GM18499 (cell line): ENCODE results near the gene ZRANB1.

Experiments used
- ATAC-seq: cut with Tn5 transposase; IDR thresholded peaks from one replicate; pipeline ENCODE4 v1.9.1; 2021; ENCODE audit warnings: moderate number of reproducible peaks; ENCODE audit not compliant: insufficient read depth, unreplicated experiment

The ZRANB1 gene

GRCh38 chr10:124992462-124993344 is 50.8 kb downstream of the ZRANB1 start:
- no peak for ATAC-seq

DNA sequence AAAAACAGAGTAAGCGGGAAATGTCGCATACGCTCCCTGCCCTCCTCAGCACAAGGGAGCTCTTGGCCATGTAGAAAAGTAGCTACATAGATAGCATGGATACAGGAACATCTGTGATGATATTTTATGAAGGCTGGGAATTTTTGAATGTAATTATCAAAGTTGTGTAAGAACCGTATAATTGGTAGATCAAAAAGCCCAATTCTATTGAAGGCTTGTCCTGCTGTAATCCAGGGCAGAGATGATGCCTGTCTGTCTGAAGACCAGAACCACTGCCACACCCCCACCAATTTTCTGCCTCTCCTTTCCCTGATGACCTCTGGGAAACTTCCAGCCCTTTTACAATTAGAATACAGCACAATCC is 51.4 kb downstream of the ZRANB1 start:
- ATAC-seq = no peak

DNA sequence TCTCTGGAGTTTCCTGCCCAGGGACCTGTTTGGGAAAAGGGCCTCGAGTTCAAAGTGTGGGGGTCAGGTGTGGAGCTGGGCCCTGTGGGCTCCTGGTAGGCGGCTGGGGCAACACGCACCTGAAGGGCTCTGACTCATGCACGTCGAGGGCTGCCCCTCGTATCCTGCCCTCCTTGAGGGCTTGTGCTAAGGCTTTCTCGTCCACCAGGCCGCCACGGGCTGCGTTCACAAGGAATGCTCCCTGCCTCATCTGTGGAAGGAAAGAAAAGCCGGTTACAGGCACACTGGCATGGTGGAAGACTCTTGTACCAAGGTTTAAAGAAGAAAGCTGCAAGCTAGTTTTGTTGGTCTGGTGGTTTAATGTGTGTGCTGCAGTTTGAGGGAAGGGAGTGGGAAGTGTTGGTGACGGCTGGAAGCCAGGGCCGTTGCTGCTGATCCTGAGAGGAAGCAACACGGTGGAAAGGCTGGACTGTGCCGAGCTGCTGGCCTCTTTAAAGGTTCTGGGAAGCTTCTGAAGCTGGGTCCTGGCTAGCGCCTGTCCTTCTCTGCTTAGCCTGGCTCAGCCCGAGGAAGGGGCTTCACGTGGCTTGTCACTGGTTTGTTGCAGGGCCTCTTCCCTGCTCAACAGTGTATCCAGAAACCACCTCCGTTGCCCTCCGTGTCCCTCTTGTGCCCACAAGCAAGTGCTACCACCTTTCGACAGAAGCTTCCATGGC is 52.0 kb downstream of the ZRANB1 start:
- no peak for ATAC-seq

GRCh38 chr10:124994573-124995473 is 52.9 kb downstream of the ZRANB1 start:
- no peak for ATAC-seq

GRCh38 chr10:124995605-124996004 is 53.7 kb downstream of the ZRANB1 start:
- no peak for ATAC-seq

DNA sequence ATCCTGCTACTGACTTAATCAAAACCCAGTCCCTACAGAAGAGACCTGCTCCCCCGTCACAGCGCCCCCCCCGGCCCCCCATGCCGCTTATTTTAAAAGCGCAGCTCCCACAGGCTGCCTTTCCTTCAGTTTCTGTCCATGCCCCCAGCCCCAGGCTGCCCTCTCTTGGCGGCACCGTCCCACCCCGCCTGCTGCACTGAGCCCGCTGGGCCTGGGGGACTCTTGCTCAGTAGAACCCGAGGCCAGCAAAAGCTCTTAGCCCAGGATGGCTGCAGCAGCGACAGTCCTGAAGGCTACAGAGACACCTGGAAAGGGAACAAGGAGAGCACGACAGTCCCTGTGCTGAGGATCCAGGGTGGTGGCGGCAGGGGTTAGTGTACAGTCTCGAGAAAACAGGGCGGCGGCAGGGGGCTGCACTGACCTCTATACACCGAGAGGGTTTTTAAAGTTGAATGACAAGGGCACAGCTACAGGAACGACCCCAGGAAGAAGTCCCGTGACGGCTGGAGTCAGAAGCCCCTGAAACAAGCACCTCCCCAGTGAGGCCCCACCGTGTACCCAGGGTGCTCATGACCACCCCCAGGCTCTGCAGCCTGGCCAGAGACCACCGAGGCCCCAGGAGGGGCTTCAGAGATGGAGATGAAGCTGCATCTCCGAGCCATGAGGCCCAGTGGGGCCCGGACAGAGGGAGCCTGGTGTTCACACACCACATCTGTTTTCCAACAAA is 54.4 kb downstream of the ZRANB1 start:
- no peak for ATAC-seq

DNA sequence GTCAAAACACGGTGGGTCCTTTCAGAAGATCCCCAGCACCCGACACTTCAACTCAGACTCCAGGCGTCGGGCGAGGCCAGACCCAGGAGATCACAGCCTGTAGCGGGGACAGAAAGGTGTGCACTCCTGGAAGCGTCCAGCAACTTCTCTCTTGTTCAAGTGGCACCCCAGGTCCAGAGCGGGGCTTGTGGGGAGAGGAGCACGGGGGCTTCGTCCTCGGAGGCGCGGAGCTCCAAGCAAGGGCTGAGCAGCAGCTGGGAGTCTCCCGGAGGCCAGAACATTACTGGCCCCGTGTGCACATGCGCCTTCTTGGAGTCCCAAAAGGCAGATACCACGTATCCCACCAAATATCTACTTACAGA is 54.9 kb downstream of the ZRANB1 start:
- no peak for ATAC-seq

DNA sequence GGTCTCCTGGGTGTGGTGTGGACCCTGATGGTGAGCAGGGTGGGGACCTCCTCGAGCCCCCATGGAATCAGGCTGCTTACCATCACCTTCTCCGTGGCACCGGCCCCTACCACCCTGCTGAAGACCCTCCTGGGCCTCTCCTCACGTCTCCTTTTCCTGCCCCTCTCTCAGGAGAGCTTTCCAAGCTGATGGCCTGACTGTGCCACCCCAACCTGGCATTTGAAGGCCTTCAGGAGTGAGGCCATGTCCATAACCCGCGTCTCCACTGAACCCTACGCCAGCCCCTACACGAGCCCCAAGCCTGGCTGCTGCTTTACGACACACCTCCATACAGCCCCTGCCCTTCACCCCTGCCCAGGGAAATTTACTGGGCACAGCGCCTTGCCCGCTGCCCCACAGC is 55.4 kb downstream of the ZRANB1 start:
- no peak for ATAC-seq

DNA sequence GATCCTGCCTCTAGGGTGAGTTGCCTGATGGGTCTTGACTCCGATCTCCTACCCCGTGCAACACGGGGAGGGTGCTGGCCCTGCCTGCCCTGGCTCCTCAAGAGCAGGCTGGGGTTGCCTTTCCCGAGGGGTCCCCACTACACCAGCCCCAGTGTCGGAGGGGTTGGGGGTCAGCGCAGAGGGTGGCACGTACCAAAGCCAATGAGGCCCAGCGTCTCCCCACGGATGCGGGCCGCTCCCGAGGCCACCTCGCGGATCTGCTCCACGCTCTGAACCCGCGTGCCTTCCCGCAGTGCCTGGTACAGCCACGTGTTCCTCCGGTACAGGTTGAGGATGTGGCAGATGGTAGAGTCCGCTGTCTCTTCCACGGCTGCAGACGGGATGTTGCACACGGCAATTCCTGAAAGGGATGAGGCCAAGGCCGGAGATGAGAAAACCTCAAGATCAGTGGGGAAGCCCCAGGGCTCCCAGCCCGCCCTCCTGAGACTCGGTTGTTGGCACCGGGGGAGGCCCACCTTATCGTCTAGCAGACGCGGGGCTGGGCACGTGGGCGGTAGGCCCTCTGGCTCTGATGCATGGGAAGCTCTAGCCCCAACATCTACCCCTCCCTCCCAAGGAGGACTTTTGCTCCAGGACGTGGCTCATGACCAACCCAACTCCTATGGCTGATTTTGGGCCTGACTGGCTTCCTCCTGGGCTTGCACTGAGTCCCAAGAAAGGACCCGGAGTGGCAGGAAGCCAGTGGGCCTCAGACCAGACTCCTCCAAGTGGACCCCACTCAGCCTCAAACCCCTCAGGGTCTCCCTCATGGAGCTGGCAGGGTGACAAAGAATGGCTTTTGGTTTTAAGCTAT is 56.1 kb downstream of the ZRANB1 start:
- ATAC-seq = no peak

DNA sequence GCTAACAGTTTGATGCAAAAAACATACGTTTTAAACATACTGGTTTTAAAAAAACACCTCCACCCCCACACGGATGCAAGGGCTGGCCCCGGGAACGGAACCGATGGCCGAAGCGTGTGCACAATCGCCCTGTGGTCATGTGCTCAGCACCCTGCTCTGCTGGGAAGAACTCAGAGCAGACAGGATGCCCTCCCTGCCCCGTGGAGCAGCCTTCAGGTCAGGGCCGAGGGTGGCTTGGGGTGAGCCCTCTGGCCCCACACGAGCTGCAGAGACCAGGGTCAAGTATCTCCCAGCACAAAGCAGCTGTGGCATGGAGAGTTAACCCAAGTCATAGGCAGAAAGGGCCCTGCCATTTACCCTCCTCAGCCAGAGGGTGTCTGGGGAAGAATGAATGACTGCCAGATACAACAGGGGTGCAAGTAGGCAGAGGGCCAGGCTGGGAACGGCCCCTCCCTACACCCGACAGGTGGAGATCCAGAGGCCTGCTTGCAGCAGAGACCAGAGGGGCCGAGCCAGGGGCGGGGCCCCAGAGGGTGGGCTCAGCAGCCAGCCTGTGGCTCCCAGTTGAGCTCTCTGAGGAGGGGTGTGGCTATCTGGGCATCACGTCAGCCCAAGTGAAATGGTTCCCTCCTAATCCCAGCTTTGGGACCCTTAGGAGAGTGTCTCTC is 56.8 kb downstream of the ZRANB1 start:
- no peak for ATAC-seq

DNA sequence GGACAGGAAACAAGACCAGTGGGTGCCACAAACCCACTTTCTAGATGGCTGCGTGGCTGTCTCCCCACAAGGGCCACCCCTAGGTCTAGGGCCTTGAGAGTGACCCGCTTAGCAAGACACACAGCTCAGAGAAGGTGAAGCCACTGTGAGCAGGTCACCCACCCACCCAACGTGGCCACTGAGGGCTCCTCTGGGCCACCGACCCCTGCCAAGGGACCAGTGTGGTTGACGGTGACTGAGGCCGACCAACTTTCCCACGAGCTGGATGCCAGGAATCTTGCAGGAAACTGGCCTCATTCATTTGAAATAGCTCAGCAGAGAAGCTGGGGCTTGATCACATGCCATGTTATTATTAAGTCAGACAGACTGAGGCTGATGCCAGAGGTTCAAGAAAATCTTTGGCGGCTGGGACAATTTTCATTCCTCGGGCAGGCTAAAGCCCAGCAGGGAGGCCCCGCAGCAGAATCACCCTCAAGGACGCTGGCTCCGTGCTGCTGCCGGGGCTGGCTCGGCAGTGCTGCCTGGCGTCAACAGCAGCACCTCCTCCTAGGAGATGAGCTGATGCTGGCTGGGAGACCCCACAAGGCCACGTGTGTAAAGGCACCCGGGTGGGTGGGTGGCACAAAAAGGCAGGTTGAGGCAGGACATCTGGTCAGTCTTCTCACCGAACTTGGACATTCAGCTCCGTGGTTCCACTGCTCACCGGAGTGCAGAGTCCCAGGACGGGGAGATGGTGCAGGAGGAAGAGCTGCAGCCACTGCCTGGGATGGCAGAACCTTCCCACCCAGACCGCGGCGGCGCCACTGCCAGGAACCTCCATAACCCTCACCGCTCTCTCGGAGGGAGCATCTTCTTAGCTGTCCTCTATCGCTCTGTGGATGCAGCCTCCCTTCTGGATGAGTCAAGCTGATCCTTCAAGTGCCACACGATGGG is 57.8 kb downstream of the ZRANB1 start:
- no peak for ATAC-seq

GRCh38 chr10:125000366-125001312 is 58.7 kb downstream of the ZRANB1 start:
- no peak for ATAC-seq

- ATAC-seq = no peak
Observed at GRCh38 chr10:125001313-125002046, 59.6 kb downstream of the ZRANB1 start.

- ATAC-seq = no peak
Observed at GRCh38 chr10:125002047-125002422, 60.1 kb downstream of the ZRANB1 start.

DNA sequence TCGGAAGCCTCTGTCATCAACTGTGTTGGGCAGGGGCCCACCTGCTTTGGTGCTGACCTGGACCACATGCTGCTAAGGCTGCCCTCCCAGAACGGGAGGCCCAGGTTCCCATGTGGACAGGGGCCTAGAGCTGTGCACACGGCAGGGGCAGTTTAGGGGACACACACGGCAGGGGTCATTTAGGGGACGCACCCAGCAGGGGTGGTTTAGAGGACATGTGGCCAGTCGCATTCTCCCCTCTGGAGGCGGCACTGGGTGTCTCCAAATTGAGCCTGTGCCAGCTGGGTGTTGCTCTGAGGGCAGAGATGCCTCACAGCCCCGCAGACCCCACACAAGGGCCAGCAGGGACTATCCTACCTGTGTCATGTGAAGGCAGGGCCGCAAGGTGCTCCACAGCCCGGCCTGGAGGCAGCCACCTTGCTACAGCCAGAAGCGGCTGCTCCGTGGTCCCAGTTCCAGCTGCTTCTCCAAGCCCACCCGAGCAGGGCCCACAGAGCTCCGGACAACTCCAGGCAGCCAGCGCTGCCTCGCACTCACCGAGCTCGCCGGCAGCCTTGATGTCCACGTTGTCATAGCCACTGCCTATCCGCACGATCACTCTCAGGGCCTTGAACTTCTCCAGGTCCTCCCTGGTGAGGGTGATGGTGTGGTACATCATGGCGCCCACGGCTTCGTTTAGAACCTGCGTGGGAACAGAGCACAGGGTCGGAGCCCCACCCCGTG is 60.7 kb downstream of the ZRANB1 start:
- ATAC-seq = no peak
